BLaER1 treated with 17β-estradiol and CSF1 and Interleukin-3, amounts not matched to agents 10 nM and 100 nM (cell line): ENCODE measurements around the gene HIC2.
"Not testable (repeated sequence)": the region's sequence is repeated elsewhere in the genome, so short reads cannot be mapped to it uniquely, and the experiment has no call there.

Experiments
- H3K27ac ChIP-seq, 11 experiments: shearing (Covaris generic); formaldehyde crosslinking; 2 replicates each; pipeline ENCODE4 v1.8.1; 2022
- H3K27me3 ChIP-seq, 11 experiments: shearing (Covaris generic); formaldehyde crosslinking; 2 replicates each; pipeline ENCODE4 v1.8.1; 2022
- H3K36me3 ChIP-seq, 11 experiments: shearing (Covaris generic); formaldehyde crosslinking; 2 replicates each; pipeline ENCODE4 v1.8.1; 2022
- H3K4me1 ChIP-seq, 10 experiments: shearing (Covaris generic); formaldehyde crosslinking; 2 replicates each; pipeline ENCODE4 v1.8.1; 2022
- H3K4me2 ChIP-seq, 11 experiments: shearing (Covaris generic); formaldehyde crosslinking; 2 replicates each; pipeline ENCODE4 v1.8.1; 2022
- H3K4me3 ChIP-seq, 10 experiments: shearing (Covaris generic); formaldehyde crosslinking; 2 replicates each; pipeline ENCODE4 v1.8.1; 2022
- H3K9ac ChIP-seq, 11 experiments: shearing (Covaris generic); formaldehyde crosslinking; 2 replicates each; pipeline ENCODE4 v1.8.1; 2022
- H3K9me3 ChIP-seq, 11 experiments: shearing (Covaris generic); formaldehyde crosslinking; replicated peaks in 1 of 11; 2 replicates each; pipeline ENCODE4 v1.8.1; 2022
- H4K20me1 ChIP-seq, 11 experiments: shearing (Covaris generic); formaldehyde crosslinking; 2 replicates each; pipeline ENCODE4 v1.8.1; 2022
- Cebpa-rat ChIP-seq, 11 experiments: shearing (Covaris generic); IDR thresholded peaks; 2 replicates each; pipeline ENCODE4 v1.8.1; 2022

HIC2 gene

GRCh38 chr22:21442646-21443045 lies 25.5 kb downstream of the HIC2 start:
- Histone ChIP-seq H4K20me1 (peaks cover 42 to 54% (median 50%) of the 10 kb centered on the region in 11 experiments), H3K9ac (peak overlapping the region in 7 of 11 experiments; percentile 12 to 52 (median 46); a peak in 7 of 22 replicates), H3K27ac (peak overlapping the region in 9 of 11 experiments; percentile 2 to 66 (median 58); a peak in 15 of 22 replicates), H3K4me1 (peaks cover 19 to 58% (median 51%) of the 10 kb centered on the region in 10 experiments), H3K36me3 (peaks cover 27 to 47% (median 44%) of the 10 kb centered on the region in 11 experiments; a peak in 21 of 22 replicates), H3K4me2 (peak overlapping the region; percentile 48 to 87 (median 77))
- H3K9me3 ChIP-seq, H3K4me3 ChIP-seq, H3K27me3 ChIP-seq: not testable (repeated sequence)

DNA sequence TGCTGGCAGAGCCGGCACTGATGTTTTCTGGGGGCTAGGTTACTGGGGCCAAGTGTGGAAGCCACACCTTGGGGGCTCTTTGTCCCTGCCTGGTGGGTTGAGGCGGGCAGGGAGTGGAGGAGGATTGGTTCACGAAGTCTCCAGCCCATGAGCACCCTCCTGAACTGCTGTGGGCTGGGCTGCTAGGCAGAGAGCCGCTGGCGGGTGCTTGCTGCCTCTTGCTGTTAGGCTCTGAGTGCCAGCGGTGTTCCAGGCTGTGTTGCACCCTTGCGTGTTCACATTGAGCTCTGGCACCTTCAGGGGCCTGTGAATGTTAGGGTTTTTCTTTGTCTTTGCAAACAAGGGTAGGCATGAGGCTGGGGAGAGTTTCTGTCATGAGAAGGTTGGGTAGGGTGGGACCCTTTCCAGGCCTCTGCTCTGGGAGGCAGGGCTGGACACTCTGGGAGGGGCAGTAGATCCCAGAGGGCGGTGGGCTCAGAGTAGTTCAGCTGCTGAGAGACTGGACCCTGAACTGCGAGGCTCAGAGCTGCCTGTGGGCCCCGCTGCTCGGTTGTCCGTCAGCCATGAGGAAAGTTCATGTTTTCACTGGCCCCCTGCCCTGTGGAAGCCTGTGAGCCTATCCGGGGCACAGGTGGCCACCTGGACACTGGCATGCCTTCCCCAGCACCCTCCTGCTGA lies 26.0 kb downstream of the HIC2 start:
- Histone ChIP-seq H3K9me3 (no peaks in the 10 kb centered on the region), H3K4me2 (peak overlapping the region; percentile 48 to 87 (median 77)), H3K27me3 (no peaks in the 10 kb centered on the region), H3K27ac (peak overlapping the region in 9 of 11 experiments; percentile 2 to 66 (median 58); a peak in 16 of 22 replicates), H3K4me1 (peaks cover 25 to 61% (median 56%) of the 10 kb centered on the region in 10 experiments), H3K36me3 (peaks cover 27 to 47% (median 44%) of the 10 kb centered on the region in 11 experiments; a peak in 21 of 22 replicates), H3K4me3 (no peak overlapping the region), H3K9ac (peak overlapping the region in 9 of 11 experiments; percentile 11 to 52 (median 46); a peak in 14 of 22 replicates), H4K20me1 (peaks cover 48 to 56% (median 55%) of the 10 kb centered on the region in 11 experiments)
- TF ChIP-seq Cebpa-rat (IDR thresholded peaks at IDR 0.05), result no peak

DNA sequence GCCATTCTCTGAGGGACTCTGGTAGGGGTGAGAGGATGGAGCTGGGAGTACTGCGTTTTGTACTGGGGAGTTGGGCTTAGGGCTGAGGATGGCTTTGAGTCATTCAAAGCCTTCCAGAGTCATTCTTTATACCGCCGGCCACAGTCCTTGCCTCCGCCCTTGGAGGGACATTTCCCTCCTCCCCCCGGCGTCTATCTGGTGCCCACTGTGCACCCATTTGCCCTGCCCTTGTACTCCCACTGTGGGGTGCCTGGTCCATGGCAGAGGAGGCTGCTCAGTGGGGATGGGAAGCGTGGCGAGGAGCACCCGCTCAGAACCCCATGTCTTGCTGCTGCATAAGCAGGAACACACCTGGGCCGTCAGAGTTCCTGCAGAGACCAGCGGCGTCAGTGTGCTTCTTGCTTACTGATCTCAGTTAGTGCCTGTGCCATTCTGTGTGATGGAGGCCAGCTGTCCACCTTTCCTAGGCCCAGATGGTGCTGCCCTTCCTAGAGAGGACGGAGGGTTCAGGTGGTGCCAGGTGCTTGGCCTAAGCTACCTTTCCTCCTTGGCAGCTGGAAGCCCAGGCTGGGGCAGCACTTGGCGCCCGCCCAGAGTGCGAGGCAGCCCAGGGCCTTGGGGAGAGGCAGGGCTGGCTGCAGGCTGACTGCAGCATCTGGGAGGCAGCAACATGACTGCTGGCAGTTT lies 26.7 kb downstream of the HIC2 start:
- Histone ChIP-seq H3K4me2 (peak overlapping the region; percentile 48 to 87 (median 77); a peak in 21 of 22 replicates), H3K4me3 (no peak overlapping the region), H3K9ac (peak overlapping the region in 9 of 11 experiments; percentile 12 to 52 (median 46); a peak in 11 of 22 replicates), H3K27ac (peak overlapping the region in 7 of 11 experiments; percentile 2 to 66 (median 58); a peak in 13 of 22 replicates), H3K9me3 (no peaks in the 10 kb centered on the region), H3K36me3 (peaks cover 27 to 47% (median 44%) of the 10 kb centered on the region in 11 experiments; a peak in 21 of 22 replicates), H4K20me1 (peaks cover 49 to 63% (median 62%) of the 10 kb centered on the region in 11 experiments), H3K27me3 (no peaks in the 10 kb centered on the region), H3K4me1 (peaks cover 31 to 68% (median 63%) of the 10 kb centered on the region in 10 experiments)
- no peak for TF ChIP-seq Cebpa-rat (IDR thresholded peaks at IDR 0.05)

GRCh38 chr22:21444701-21445436 lies 27.7 kb downstream of the HIC2 start:
- Histone ChIP-seq H3K27me3 (no peaks in the 10 kb centered on the region), H4K20me1 (peaks cover 54 to 73% (median 69%) of the 10 kb centered on the region in 11 experiments), H3K9ac (peak overlapping the region in 2 of 11 experiments; percentile 13 to 35; a peak in 3 of 22 replicates), H3K4me3 (no peak overlapping the region), H3K9me3 (no peaks in the 10 kb centered on the region), H3K4me2 (peak overlapping the region in 9 of 11 experiments; percentile 66 to 87 (median 77); a peak in 18 of 22 replicates), H3K36me3 (peaks cover 27 to 47% (median 44%) of the 10 kb centered on the region in 11 experiments; a peak in 21 of 22 replicates), H3K4me1 (peaks cover 37 to 78% (median 72%) of the 10 kb centered on the region in 10 experiments), H3K27ac (peak overlapping the region in 2 of 11 experiments; percentile 58 to 66; a peak in 1 of 22 replicates)
- TF ChIP-seq Cebpa-rat (IDR thresholded peaks at IDR 0.05), result no peak

DNA sequence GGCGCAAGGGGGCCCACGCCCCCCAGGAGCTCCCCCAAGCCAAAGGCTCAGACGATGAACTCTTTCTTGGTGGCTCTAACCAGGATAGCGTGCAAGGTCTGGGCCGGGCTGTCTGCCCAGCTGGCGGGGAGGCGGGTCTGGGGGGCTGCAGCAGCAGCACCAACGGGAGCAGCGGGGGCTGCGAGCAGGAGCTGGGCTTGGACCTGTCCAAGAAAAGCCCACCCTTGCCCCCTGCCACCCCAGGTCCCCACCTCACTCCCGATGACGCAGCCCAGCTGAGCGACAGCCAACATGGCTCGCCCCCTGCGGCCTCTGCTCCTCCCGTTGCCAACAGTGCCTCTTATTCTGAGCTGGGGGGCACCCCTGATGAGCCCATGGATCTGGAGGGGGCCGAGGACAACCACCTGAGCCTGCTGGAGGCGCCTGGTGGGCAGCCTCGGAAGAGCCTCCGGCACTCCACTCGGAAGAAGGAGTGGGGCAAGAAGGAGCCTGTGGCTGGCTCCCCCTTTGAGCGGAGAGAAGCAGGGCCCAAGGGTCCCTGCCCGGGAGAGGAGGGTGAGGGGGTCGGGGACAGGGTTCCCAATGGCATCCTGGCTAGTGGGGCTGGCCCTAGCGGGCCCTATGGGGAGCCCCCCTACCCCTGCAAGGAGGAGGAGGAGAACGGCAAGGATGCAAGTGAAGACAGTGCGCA lies 28.4 kb downstream of the HIC2 start:
- H3K27me3 ChIP-seq, result no peaks in the 10 kb centered on the region
- peak overlapping the region in 4 of 11 experiments; percentile 8 to 45 (median 41); a peak in 7 of 22 replicates for H3K27ac ChIP-seq
- peaks cover 61 to 80% (median 76%) of the 10 kb centered on the region in 11 experiments for H4K20me1 ChIP-seq
- peak overlapping the region in 4 of 11 experiments; percentile 7 to 41 (median 15); a peak in 2 of 22 replicates for H3K9ac ChIP-seq
- H3K9me3 ChIP-seq, result no peaks in the 10 kb centered on the region
- H3K4me3 ChIP-seq, result no peak overlapping the region
- H3K4me1 ChIP-seq, result peaks cover 44 to 85% (median 80%) of the 10 kb centered on the region in 10 experiments
- no peak for TF ChIP-seq Cebpa-rat (IDR thresholded peaks at IDR 0.05)
- H3K36me3 ChIP-seq, result peaks cover 27 to 52% (median 44%) of the 10 kb centered on the region in 11 experiments; a peak in 21 of 22 replicates
- H3K4me2 ChIP-seq, result peak overlapping the region in 9 of 11 experiments; percentile 66 to 87 (median 77); a peak in 17 of 22 replicates

DNA sequence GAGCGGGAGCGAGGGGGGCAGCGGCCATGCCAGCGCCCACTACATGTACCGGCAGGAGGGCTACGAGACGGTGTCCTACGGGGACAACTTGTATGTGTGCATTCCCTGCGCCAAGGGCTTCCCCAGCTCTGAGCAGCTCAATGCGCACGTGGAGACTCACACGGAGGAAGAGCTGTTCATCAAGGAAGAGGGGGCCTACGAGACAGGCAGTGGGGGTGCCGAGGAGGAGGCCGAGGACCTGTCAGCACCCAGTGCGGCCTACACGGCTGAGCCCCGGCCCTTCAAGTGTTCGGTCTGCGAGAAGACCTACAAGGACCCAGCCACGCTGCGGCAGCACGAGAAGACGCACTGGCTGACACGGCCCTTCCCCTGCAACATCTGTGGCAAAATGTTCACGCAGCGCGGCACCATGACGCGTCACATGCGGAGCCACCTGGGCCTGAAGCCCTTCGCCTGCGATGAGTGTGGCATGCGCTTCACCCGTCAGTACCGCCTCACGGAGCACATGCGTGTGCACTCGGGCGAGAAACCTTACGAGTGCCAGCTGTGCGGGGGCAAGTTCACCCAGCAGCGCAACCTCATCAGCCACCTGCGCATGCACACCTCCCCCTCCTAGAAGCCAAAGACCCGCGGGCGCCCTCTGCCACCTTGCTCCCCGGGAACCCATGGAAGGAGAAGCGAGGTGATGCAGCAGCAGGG lies 29.1 kb downstream of the HIC2 start:
- Histone ChIP-seq H3K36me3 (peaks cover 27 to 52% (median 44%) of the 10 kb centered on the region in 11 experiments; a peak in 21 of 22 replicates), H3K27ac (peak overlapping the region in 4 of 11 experiments; percentile 8 to 45 (median 41); a peak in 7 of 22 replicates), H4K20me1 (peaks cover 67 to 87% (median 83%) of the 10 kb centered on the region in 11 experiments), H3K9ac (peak overlapping the region in 5 of 11 experiments; percentile 7 to 41 (median 13); a peak in 3 of 22 replicates), H3K4me2 (peak overlapping the region in 9 of 11 experiments; percentile 66 to 87 (median 77); a peak in 18 of 22 replicates), H3K9me3 (no peaks in the 10 kb centered on the region), H3K4me3 (no peak overlapping the region), H3K4me1 (peaks cover 48 to 89% (median 87%) of the 10 kb centered on the region in 10 experiments), H3K27me3 (no peaks in the 10 kb centered on the region)
- TF ChIP-seq Cebpa-rat (IDR thresholded peaks at IDR 0.05), result no peak
